ENCODE results near the gene UBE2O.

The UBE2O gene

GRCh38 chr17:76478730-76479514 lies 26.0 kb upstream of the UBE2O start:
- Mint-ChIP-seq H3K27ac (ENCODE audit: low read depth) (no peak overlapping the region), H3K9me3 (no peaks in the 10 kb centered on the region), H3K4me3 (no peak overlapping the region), H3K4me1 (peaks cover 12% of the 10 kb centered on the region), H3K27me3 (no peaks in the 10 kb centered on the region), H3K36me3 (ENCODE audit: insufficient read depth) (peaks cover 27% of the 10 kb centered on the region)
- DNase-seq (ENCODE audit: low spot score in 2 of 2) (no peak), ATAC-seq (replicated peaks; ENCODE audit: extremely low read depth, poor library complexity, severe bottlenecking) (no peak)

DNA sequence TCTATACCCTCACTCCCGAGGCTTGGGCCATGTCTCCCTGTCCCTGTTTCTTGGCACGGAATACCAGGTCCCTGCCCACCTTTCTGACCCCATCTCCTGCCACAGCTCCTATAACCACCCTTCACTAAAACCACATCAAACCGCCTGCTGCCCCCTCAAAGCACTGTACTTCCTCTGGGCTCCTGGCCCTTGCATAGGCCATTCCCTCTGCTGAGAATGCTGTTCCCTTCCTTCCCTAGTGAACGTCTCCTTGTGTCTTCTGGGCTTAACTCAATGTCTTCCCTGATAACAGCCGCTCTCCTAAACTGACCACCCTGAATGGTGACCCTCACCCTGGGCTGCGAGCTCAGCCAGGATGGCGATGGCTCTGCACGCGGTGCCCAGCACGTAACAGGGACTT lies 25.1 kb upstream of the UBE2O start:
- DNase-seq (ENCODE audit: low spot score in 2 of 2) (no peak), ATAC-seq (replicated peaks; ENCODE audit: extremely low read depth, poor library complexity, severe bottlenecking) (no peak)
- H3K4me3 Mint-ChIP-seq = no peak overlapping the region
- no peaks in the 10 kb centered on the region for H3K9me3 Mint-ChIP-seq
- peak overlapping the region; percentile 69 for H3K27ac Mint-ChIP-seq (ENCODE audit: low read depth)
- peaks cover 12% of the 10 kb centered on the region for H3K4me1 Mint-ChIP-seq
- H3K36me3 Mint-ChIP-seq (ENCODE audit: insufficient read depth) = peaks cover 29% of the 10 kb centered on the region
- no peaks in the 10 kb centered on the region for H3K27me3 Mint-ChIP-seq

- no peak for DNase-seq (ENCODE audit: low spot score in 2 of 2)
- H3K9me3 Mint-ChIP-seq = no peaks in the 10 kb centered on the region
- H3K4me1 Mint-ChIP-seq = peaks cover 12% of the 10 kb centered on the region
- peaks cover 29% of the 10 kb centered on the region for H3K36me3 Mint-ChIP-seq (ENCODE audit: insufficient read depth)
- no peak overlapping the region for H3K4me3 Mint-ChIP-seq
- no peaks in the 10 kb centered on the region for H3K27me3 Mint-ChIP-seq
- no peak for ATAC-seq (replicated peaks; ENCODE audit: extremely low read depth, poor library complexity, severe bottlenecking)
- peak overlapping the region; percentile 32 for H3K27ac Mint-ChIP-seq (ENCODE audit: low read depth)
These were observed 24.6 kb upstream of the UBE2O start for GRCh38 chr17:76477576-76477975.

DNA sequence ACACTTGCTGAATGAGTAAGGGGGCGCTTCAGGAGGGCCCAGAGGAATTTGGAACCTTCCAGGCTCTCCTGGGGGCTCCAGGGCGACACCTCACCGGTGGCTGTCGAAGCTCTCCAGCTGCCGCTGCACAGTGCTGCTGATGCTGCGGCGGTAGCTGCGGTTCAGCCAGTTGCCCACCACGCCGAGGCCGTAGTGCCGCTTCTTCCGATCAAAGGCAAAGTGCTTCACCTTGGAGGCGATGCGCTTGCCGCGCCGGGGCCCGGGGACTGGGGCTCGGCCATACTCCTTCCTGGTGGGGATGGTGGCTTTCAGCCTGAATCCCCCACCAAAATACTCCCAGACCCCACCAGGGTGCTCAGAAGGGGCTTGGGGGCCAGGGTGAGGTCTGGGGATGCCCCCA lies 23.8 kb upstream of the UBE2O start:
- DNase-seq (ENCODE audit: low spot score in 2 of 2) (no peak), ATAC-seq (replicated peaks; ENCODE audit: extremely low read depth, poor library complexity, severe bottlenecking) (no peak)
- Mint-ChIP-seq H3K27ac (ENCODE audit: low read depth) (peak overlapping the region; percentile 32), H3K36me3 (ENCODE audit: insufficient read depth) (peaks cover 29% of the 10 kb centered on the region), H3K4me1 (peaks cover 8% of the 10 kb centered on the region), H3K4me3 (no peak overlapping the region), H3K9me3 (no peaks in the 10 kb centered on the region), H3K27me3 (no peaks in the 10 kb centered on the region)

GRCh38 chr17:76475302-76475701 lies 22.4 kb upstream of the UBE2O start:
- H3K27ac Mint-ChIP-seq (ENCODE audit: low read depth) = peak overlapping the region; percentile 59
- no peak for DNase-seq (ENCODE audit: low spot score in 2 of 2)
- no peak overlapping the region for H3K4me3 Mint-ChIP-seq
- H3K4me1 Mint-ChIP-seq = no peaks in the 10 kb centered on the region
- H3K9me3 Mint-ChIP-seq = no peaks in the 10 kb centered on the region
- no peak for ATAC-seq (replicated peaks; ENCODE audit: extremely low read depth, poor library complexity, severe bottlenecking)
- peaks cover 19% of the 10 kb centered on the region for H3K36me3 Mint-ChIP-seq (ENCODE audit: insufficient read depth)
- H3K27me3 Mint-ChIP-seq = no peaks in the 10 kb centered on the region

GRCh38 chr17:76474894-76475293 lies 21.9 kb upstream of the UBE2O start:
- H3K27ac Mint-ChIP-seq (ENCODE audit: low read depth) = no peak overlapping the region

DNA sequence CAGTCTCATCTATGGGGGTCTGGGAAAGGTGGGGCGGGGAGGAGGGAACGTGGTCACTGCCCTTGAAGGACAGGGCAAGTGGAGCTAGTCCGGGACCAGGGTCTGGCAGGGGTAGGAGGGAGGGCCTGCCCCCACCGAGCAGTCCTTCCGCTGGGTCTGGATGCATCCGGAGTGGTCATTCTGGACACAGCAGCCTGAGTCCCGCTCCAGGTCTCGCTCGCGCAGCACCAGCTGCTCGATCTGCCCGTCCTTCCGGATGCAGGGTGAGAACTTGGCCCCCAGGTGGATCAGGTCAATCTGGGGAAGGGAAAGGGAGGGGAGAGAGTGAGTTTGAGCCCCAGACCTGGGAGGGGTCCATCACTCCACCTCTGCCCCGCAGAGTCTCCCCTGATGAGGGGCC lies 21.3 kb upstream of the UBE2O start:
- Mint-ChIP-seq H3K27me3 (no peaks in the 10 kb centered on the region), H3K36me3 (ENCODE audit: insufficient read depth) (peaks cover 15% of the 10 kb centered on the region), H3K9me3 (no peaks in the 10 kb centered on the region), H3K4me1 (no peaks in the 10 kb centered on the region), H3K4me3 (no peak overlapping the region), H3K27ac (ENCODE audit: low read depth) (no peak overlapping the region)
- ATAC-seq (replicated peaks; ENCODE audit: extremely low read depth, poor library complexity, severe bottlenecking) (no peak), DNase-seq (ENCODE audit: low spot score in 2 of 2) (no peak)

More at GRCh38 chr17:76474894-76475293, 21.9 kb upstream of the UBE2O start:
- peaks cover 18% of the 10 kb centered on the region for H3K36me3 Mint-ChIP-seq (ENCODE audit: insufficient read depth)
- H3K27me3 Mint-ChIP-seq = no peaks in the 10 kb centered on the region
- H3K9me3 Mint-ChIP-seq = no peaks in the 10 kb centered on the region
- no peaks in the 10 kb centered on the region for H3K4me1 Mint-ChIP-seq
- H3K4me3 Mint-ChIP-seq = no peak overlapping the region
- DNase-seq (ENCODE audit: low spot score in 2 of 2) = no peak
- no peak for ATAC-seq (replicated peaks; ENCODE audit: extremely low read depth, poor library complexity, severe bottlenecking)

GRCh38 chr17:76473541-76473985 lies 20.6 kb upstream of the UBE2O start:
- no peak overlapping the region for H3K27ac Mint-ChIP-seq (ENCODE audit: low read depth)
- DNase-seq (ENCODE audit: low spot score in 2 of 2) (no peak), ATAC-seq (replicated peaks; ENCODE audit: extremely low read depth, poor library complexity, severe bottlenecking) (no peak)
- no peak overlapping the region for H3K4me3 Mint-ChIP-seq
- H3K27me3 Mint-ChIP-seq = no peaks in the 10 kb centered on the region
- H3K9me3 Mint-ChIP-seq = no peaks in the 10 kb centered on the region
- H3K36me3 Mint-ChIP-seq (ENCODE audit: insufficient read depth) = peaks cover 15% of the 10 kb centered on the region
- H3K4me1 Mint-ChIP-seq = no peaks in the 10 kb centered on the region

- no peak for ATAC-seq (replicated peaks; ENCODE audit: extremely low read depth, poor library complexity, severe bottlenecking)
- Mint-ChIP-seq H3K27me3 (no peaks in the 10 kb centered on the region), H3K4me1 (no peaks in the 10 kb centered on the region), H3K27ac (ENCODE audit: low read depth) (no peak overlapping the region), H3K4me3 (no peak overlapping the region), H3K9me3 (no peaks in the 10 kb centered on the region), H3K36me3 (ENCODE audit: insufficient read depth) (peaks cover 16% of the 10 kb centered on the region)
- no peak for DNase-seq (ENCODE audit: low spot score in 2 of 2)
These were observed 19.8 kb upstream of the UBE2O start for GRCh38 chr17:76472726-76473125.

- no peak for ATAC-seq (replicated peaks; ENCODE audit: extremely low read depth, poor library complexity, severe bottlenecking)
- H3K27ac Mint-ChIP-seq (ENCODE audit: low read depth) = no peak overlapping the region
These were observed 19.3 kb upstream of the UBE2O start for GRCh38 chr17:76472258-76472645.

DNA sequence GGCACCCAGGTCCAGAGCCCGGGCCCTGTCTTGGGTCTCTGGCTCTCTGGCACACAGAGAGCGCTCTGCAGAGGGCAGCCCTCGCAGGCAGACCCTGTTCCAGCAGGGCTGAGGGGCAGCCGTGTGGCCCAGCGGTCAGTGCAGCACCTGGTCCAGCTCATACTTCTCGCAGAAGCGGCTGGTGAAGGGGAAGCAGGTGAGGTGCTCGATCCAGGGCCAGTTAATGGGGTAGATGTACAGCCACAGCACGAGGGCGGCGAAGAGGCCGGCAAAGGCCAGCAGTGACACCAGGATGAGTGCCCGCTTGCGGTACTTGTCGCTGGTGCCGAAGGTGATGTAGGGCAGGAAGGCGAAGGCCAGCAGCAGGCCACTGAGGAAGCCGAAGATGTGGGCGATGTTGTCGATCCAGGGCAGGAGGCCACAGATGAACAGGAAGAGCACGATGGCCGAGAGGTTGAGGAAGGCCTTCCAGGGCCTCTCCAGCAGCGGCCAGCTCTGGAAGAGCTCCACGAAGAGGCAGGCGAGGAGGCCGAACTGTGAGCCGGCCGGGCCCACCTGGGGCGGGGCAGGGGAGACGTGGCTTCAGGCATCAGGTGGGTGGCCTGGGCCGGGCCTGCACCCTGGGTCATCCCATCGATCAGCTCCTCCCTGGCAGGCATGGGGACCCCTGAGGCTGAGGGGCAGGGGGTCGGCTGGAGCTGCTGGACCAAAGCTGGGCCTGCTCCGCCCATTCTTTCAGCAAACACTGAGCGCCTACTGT lies 18.7 kb upstream of the UBE2O start:
- Mint-ChIP-seq H3K9me3 (no peaks in the 10 kb centered on the region), H3K4me3 (no peak overlapping the region), H3K4me1 (no peaks in the 10 kb centered on the region), H3K27me3 (no peaks in the 10 kb centered on the region), H3K36me3 (ENCODE audit: insufficient read depth) (peaks cover 16% of the 10 kb centered on the region), H3K27ac (ENCODE audit: low read depth) (peak overlapping the region; percentile 70)
- ATAC-seq (replicated peaks; ENCODE audit: extremely low read depth, poor library complexity, severe bottlenecking) (no peak), DNase-seq (ENCODE audit: low spot score in 2 of 2) (no peak)

More at GRCh38 chr17:76472258-76472645, 19.3 kb upstream of the UBE2O start:
- Mint-ChIP-seq H3K27me3 (no peaks in the 10 kb centered on the region), H3K4me1 (no peaks in the 10 kb centered on the region), H3K36me3 (ENCODE audit: insufficient read depth) (peaks cover 16% of the 10 kb centered on the region), H3K4me3 (no peak overlapping the region), H3K9me3 (no peaks in the 10 kb centered on the region)
- no peak for DNase-seq (ENCODE audit: low spot score in 2 of 2)

- H3K27ac Mint-ChIP-seq (ENCODE audit: low read depth) = no peak overlapping the region
- H3K36me3 Mint-ChIP-seq (ENCODE audit: insufficient read depth) = peaks cover 10% of the 10 kb centered on the region
- peaks cover 9% of the 10 kb centered on the region for H3K4me1 Mint-ChIP-seq
- no peak overlapping the region for H3K4me3 Mint-ChIP-seq
- H3K27me3 Mint-ChIP-seq = no peaks in the 10 kb centered on the region
- ATAC-seq (replicated peaks; ENCODE audit: extremely low read depth, poor library complexity, severe bottlenecking) (no peak), DNase-seq (ENCODE audit: low spot score in 2 of 2) (no peak)
- no peaks in the 10 kb centered on the region for H3K9me3 Mint-ChIP-seq
These were observed 17.2 kb upstream of the UBE2O start for GRCh38 chr17:76469991-76470739.
